Muscle layer of duodenum (tissue), 2 donors: ENCODE data around the gene GPSM3.
A peak's percentile ranks its signal among the peaks of the same experiment; 100 is the strongest.

Experiments
- H3K27ac ChIP-seq: one replicate; pipeline ENCODE4 v1.7.0; 2013; ENCODE audit warnings: mild to moderate bottlenecking, low read length
- H3K27me3 ChIP-seq: one replicate; pipeline ENCODE4 v1.7.0; 2013; ENCODE audit warnings: low read depth, mild to moderate bottlenecking, control low read depth, low read length
- H3K36me3 ChIP-seq, 2 donors: one replicate each; pipeline ENCODE4 v1.7.0; 2013; ENCODE audit warnings: low read length in 2 of 2, control low read depth in 1 of 2, mild to moderate bottlenecking in 1 of 2; ENCODE audit not compliant: insufficient read depth in 2 of 2, control insufficient read depth in 1 of 2
- H3K4me1 ChIP-seq, 2 donors: one replicate each; pipeline ENCODE4 v1.7.0; 2013; ENCODE audit warnings: low read length in 2 of 2, mild to moderate bottlenecking in 2 of 2, control low read depth in 1 of 2, moderate library complexity in 1 of 2; ENCODE audit not compliant: insufficient read depth in 2 of 2, control insufficient read depth in 1 of 2
- H3K4me3 ChIP-seq, 2 donors: one replicate each; pipeline ENCODE4 v1.7.0; 2013; ENCODE audit warnings: low read length in 2 of 2, low read depth in 1 of 2, mild to moderate bottlenecking in 1 of 2
- H3K9me3 ChIP-seq, 2 donors: one replicate each; pipeline ENCODE4 v1.7.0; 2013; ENCODE audit warnings: low read length in 2 of 2, control low read depth in 1 of 2, mild to moderate bottlenecking in 1 of 2; ENCODE audit not compliant: control insufficient read depth in 1 of 2
- donor health status: healthy.

The GPSM3 gene, protein sequence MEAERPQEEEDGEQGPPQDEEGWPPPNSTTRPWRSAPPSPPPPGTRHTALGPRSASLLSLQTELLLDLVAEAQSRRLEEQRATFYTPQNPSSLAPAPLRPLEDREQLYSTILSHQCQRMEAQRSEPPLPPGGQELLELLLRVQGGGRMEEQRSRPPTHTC

DNA sequence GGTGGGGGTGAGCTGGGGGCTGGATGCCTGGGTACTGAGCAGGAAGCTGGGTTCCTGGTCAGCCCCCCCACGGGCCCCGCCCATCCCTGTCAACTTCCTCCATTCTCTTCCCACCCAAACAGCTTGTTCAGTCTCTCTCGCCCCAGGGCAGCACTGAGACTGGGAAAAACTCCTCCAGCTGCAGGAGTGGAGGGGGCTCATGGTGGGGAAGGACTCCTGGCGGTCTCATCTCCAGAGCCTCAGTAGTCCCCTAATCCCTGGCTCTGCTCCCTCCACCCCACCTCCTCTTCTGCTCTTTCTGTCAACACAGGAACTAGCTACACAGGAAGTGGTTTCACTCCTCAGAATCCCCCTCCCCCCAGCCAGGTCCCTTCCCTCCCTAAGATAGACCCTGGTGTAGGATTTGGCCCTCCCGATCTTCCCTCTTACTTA is at the start of gene GPSM3:
Gene GPSM3, minus strand, starts transcription at position 36 of the 432 bp plus-strand sequence. CDS start 130 bp downstream, outside the sequence.
- H3K27me3 ChIP-seq: no peaks in the 10 kb centered on the region
- H3K27ac ChIP-seq: peak within 1 kb of the TSS; percentile 96
- peaks cover under 1 to 12% of the 10 kb centered on the region in 2 donors for H3K36me3 ChIP-seq
- no peaks in the 10 kb centered on the region for H3K9me3 ChIP-seq
- H3K4me1 ChIP-seq: peaks cover 23 to 27% of the 10 kb centered on the region in 2 donors
- H3K4me3 ChIP-seq: peak within 1 kb of the TSS; percentile 43 to 81

DNA sequence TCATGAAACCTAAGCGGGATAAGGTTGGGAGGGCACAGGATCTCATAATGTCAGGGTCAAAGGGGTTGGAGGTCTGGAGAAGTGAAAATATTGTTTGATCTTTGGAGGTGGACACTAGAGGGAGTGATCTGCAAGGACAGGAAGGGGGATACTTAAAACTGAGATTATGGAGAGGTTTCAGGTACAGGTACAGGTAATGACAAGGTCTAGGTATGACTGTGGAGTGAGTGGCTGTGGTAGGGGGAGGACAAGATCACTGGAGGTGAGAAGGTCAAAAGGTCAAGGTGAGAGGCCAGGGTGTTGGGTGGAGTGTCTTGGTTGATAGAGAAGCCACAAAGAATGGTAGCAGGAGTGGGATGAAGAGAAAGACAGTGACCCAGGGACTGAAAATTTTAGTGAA is 48.2 kb upstream of the GPSM3 start:
- Histone ChIP-seq H3K4me3 (no peak overlapping the region), H3K9me3 (no peaks in the 10 kb centered on the region), H3K4me1 (no peaks in the 10 kb centered on the region), H3K27ac (no peak overlapping the region), H3K27me3 (no peaks in the 10 kb centered on the region), H3K36me3 (no peaks in the 10 kb centered on the region)

DNA sequence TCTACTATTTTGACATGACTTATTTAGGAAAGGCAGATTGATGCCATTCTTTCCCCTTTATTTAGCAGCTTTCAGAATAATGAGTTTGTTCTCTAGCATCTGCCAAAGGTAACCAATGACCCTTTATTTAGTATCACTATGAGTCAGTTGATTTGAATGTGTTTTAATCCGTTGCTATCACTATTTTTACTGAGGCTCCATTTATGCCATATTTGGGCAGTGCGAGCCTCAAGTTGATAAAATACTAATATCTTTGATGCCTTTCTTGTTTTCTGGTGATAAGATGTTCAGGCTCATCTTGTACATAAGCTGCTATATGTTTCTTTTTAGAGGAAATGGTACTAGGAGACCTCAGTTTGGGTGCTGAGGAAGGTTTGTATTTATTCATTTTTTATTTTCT is 47.0 kb upstream of the GPSM3 start:
- Histone ChIP-seq H3K36me3 (no peaks in the 10 kb centered on the region), H3K27me3 (no peaks in the 10 kb centered on the region), H3K4me3 (no peak overlapping the region), H3K9me3 (no peaks in the 10 kb centered on the region), H3K27ac (no peak overlapping the region), H3K4me1 (no peaks in the 10 kb centered on the region)

DNA sequence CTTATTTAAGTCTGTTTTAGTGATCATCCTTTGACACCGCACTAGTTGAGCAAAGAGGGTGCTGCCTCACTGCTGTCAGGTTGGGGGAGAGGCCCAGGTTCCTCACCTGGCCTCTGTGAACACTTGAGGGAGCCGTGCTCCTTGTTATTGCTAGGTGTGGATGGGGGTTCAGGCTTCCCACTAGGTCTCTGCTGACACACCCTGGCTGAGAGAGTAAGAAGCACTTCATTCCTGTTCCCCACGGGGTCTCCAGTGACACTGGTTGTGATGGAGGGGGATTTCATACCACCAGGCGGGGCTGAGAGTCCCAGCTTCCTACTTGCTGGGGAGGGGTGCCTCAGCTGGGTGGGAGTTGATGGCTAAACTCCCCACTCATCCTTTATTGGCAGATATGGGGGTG is 42.5 kb upstream of the GPSM3 start:
- no peaks in the 10 kb centered on the region for H3K27me3 ChIP-seq
- H3K4me3 ChIP-seq: no peak overlapping the region
- no peaks in the 10 kb centered on the region for H3K4me1 ChIP-seq
- H3K27ac ChIP-seq: no peak overlapping the region
- H3K9me3 ChIP-seq: no peaks in the 10 kb centered on the region
- no peaks in the 10 kb centered on the region for H3K36me3 ChIP-seq

DNA sequence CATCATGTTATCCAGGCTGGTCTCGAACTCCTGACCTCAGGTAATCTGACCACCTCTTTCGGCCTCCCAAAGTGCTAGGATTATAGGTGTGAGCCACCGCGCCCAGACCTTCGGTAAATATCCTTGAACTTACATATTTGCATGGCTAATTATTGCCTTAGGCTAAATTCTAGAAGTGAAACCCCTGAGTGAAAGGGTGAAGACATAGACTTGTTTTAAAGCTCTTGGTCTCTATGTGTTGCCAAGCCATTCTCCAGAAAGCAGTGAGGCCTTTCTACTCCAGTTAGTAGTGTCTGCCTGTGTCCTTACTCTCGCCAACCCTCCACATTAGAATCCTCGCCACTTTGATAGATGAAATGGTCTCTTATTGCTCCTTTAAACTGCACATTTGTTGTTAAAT is 34.0 kb upstream of the GPSM3 start:
- H3K4me1 ChIP-seq: no peaks in the 10 kb centered on the region
- H3K4me3 ChIP-seq: no peak overlapping the region
- no peaks in the 10 kb centered on the region for H3K27me3 ChIP-seq
- H3K9me3 ChIP-seq: no peaks in the 10 kb centered on the region
- no peaks in the 10 kb centered on the region for H3K36me3 ChIP-seq
- no peak overlapping the region for H3K27ac ChIP-seq

DNA sequence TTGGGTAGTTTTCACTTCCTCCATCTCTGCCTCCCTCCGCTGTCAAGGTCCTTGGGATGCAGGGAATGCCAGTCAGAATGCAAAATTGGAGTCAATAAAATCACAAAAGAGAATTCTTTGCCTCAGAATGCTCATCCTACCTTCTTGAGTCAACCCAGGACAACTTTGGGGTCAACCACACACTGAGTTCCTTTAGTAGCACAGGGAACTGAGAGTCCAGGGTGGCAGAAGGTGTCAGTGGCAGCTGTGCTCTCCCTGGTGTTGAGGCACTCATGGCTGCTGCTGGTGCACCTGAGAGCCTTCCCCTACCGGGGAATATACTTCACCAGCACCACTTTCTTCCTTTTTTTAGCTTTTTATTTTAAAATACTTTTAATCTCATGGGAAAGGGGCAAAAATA is 32.3 kb upstream of the GPSM3 start:
- H3K9me3 ChIP-seq: no peaks in the 10 kb centered on the region
- H3K4me3 ChIP-seq: no peak overlapping the region
- H3K27me3 ChIP-seq: no peaks in the 10 kb centered on the region
- no peaks in the 10 kb centered on the region for H3K36me3 ChIP-seq
- H3K27ac ChIP-seq: no peak overlapping the region
- no peaks in the 10 kb centered on the region for H3K4me1 ChIP-seq

DNA sequence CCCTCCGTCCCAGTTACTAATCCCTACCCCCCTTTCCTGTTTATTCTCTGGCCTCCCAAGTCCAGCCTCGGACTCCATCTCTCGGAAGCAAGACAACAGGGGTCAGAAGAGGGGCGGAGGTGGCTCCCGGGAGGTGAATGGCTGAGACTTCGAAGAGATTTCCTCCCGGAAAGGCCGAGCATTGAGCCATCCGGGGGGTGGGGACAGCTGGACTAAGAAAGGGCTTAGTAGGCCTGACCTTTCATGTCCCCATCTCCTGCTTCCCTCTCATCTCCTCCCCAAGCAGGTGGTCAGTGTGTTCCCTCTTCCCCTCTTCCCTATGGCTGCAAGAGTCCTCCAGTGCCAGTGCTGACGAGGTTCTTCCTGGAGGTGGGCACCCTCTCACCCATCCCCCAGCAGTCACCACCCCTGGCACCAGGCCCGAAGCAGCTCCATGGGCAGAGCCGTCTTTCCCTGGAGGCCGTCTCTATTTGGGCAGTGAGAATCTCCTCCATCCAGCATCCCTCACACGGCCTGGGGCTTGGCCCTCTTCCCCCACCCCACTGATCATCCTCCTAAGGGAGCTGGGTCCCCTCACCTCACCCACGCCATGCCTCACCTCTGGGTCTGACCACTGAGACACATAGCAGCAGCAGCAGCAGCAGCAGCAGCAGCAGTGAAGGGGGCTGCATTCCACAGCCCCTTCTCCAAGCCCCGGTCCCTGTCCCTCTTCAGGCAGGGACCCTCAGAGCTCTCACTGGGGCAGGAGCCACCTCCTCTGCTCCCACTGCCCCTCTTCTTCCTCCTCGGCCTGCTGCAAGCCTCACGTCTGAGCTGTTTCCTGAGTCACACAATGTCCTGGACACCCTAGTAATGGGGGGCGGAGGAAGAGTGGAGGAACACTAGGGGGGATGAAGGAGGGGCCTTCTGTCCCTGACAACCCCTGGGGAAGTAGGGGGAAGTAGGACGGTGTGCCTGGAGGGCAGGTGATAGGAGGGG is 31.1 kb upstream of the GPSM3 start, which contains the start of gene NOTCH4:
Gene NOTCH4, minus strand, starts transcription at position 810 of the 978 bp plus-strand sequence. Its CDS starts 139 bp downstream, at position 671.
- H3K4me1 ChIP-seq: no peaks in the 10 kb centered on the region
- no peak within 1 kb of the TSS for H3K4me3 ChIP-seq
- H3K27ac ChIP-seq: no peak within 1 kb of the TSS
- H3K36me3 ChIP-seq: no peaks in the 10 kb centered on the region
- no peaks in the 10 kb centered on the region for H3K9me3 ChIP-seq
- no peaks in the 10 kb centered on the region for H3K27me3 ChIP-seq

DNA sequence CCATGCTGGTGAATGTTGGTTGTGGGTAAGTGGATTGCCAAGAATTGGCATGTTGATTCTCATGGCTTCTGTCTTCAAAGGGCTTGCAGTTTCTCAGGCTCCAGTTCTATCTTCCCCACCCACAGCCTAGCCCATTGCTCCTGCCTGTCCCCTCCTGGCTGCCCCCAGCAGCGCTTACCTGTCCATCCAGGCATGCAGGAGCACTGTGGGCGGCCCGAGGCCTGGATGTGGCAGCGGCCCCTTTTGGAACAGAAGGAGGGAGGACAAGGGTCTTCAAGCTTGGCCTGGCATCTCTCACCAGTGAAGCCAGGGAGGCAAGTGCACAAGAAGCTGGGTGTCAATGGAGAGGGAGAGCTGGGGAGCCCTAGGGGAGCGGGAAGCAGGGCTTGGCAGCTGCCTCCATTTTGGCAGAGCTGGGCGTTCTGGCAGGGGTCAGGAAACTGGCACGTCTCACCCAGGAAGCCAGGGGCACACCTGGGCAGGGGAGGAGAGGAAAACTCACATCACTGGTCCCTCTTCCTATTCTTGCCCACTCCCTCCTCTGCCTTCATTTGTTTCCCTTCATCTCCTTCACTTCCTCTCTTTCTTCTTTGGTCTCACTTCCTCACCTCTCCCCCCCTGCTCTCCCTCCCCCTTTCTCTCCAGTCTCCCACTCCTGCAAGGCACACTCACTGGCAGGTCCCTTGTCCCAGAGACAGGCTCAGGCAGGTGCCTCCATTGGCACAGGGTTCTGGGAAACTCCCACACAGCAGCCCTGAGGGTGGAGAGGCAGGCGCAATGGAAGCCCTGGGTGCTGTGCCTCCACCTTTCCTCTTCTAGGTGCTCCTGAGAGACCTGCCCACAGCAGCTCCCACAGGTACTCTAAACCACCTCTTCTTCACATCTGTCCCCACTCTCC is 30.1 kb upstream of the GPSM3 start:
- Histone ChIP-seq H3K9me3 (no peaks in the 10 kb centered on the region), H3K27me3 (no peaks in the 10 kb centered on the region), H3K36me3 (no peaks in the 10 kb centered on the region), H3K4me1 (no peaks in the 10 kb centered on the region), H3K27ac (no peak overlapping the region), H3K4me3 (no peak overlapping the region)

DNA sequence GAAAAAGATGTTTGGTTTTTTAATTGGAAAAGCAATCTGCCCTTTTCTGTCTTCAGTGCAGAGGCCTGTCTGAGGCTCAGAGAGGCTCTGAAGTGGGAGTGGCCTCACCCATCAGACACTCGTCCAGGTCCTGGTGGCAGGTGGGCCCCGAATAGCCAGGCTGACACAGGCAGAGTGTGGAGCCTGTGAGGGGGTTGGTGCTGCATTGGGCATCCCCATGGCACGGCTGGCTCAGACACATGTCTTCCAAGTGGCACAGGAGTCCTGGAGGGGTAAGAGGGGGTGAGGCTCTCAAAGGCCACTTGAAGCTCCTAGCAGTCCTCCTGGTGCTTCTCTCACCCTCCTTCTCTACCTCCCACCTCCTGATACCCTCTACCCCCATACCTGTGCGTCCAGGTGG is 27.6 kb upstream of the GPSM3 start:
- no peaks in the 10 kb centered on the region for H3K4me1 ChIP-seq

DNA sequence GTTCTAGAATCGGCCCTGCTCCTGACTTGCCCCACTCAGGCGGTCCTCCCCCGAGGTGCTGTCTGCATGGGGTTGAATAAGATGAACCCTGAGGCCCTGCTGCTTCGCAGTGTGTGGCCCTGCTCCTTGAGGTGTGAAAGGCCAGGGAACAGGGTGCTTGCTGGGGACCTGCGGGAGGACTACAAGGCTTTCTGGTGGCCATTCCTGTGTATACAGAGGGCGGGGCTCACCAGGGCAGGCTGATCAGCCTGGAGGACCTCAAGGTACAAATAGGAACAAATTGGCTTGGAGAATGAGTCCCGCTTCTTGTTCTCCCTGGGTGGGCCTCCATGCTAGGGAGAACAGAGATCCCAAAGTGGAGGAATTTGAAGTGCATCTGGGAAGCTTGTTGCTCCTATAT is 25.7 kb upstream of the GPSM3 start:
- no peaks in the 10 kb centered on the region for H3K4me1 ChIP-seq
- H3K27ac ChIP-seq: no peak overlapping the region
- no peaks in the 10 kb centered on the region for H3K9me3 ChIP-seq
- H3K27me3 ChIP-seq: no peaks in the 10 kb centered on the region
- H3K4me3 ChIP-seq: no peak overlapping the region
- H3K36me3 ChIP-seq: no peaks in the 10 kb centered on the region

More for the DNA sequence above, 27.6 kb upstream of the GPSM3 start:
- Histone ChIP-seq H3K36me3 (no peaks in the 10 kb centered on the region), H3K27ac (no peak overlapping the region), H3K4me3 (no peak overlapping the region), H3K27me3 (no peaks in the 10 kb centered on the region), H3K9me3 (no peaks in the 10 kb centered on the region)

DNA sequence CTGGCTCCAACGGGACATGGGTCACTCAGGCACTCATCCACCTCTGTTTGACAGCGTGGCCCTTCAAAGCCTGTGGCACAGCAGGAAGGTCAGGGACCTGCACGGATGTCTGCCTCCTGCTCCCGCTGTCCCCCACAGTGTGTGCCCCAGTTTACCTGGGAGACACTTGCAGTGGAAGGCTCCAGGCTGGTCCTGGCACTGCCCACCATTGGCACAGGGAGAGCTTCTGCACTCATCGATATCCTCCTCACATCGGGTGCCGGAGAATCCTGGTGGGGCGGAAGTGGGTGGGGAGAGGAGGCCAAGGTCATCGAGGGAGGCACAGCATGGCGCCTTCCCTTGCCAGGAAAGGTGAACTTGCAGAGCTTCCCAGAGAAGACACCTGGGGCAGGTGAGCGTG is 24.6 kb upstream of the GPSM3 start:
- no peaks in the 10 kb centered on the region for H3K4me1 ChIP-seq
- no peak overlapping the region for H3K27ac ChIP-seq
- H3K4me3 ChIP-seq: no peak overlapping the region
- no peaks in the 10 kb centered on the region for H3K36me3 ChIP-seq
- H3K9me3 ChIP-seq: no peaks in the 10 kb centered on the region
- H3K27me3 ChIP-seq: no peaks in the 10 kb centered on the region
